ENCODE data around the gene DIS3L.
A peak's percentile ranks its signal among the peaks of the same experiment; 100 is the strongest.
"Not testable (repeated sequence)": the region's sequence is repeated elsewhere in the genome, so short reads cannot be mapped to it uniquely, and the experiment has no call there.

The DIS3L gene

GRCh38 chr15:66278056-66278455, 15.3 kb upstream of the DIS3L start:
- DNase-seq: no peak

- no peak for DNase-seq
Observed at GRCh38 chr15:66278671-66279070, 14.7 kb upstream of the DIS3L start.

DNA sequence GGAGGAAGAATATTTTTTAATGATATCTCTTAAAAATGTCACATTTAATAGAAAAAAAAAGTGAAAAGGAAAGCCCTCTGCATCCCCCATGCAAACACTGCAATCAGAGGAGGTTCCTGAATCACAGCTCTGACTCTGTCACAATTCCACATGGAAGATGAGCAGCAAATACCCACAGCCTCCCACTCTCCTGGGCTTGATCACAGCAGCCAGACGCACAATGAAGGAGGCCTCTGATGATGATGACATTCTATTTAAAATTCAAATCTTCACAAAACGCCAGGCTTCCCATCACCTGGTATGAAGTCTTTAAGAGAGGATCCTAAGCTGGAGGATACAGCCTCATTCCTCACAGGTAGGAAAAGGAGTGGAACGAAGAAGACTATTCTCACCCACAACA, 9.1 kb upstream of the DIS3L start:
- DNase-seq: no peak

GRCh38 chr15:66285533-66286280, 7.7 kb upstream of the DIS3L start:
- DNase-seq: no peak

GRCh38 chr15:66287461-66288057, 5.8 kb upstream of the DIS3L start:
- DNase-seq: peak; percentile 42

DNA sequence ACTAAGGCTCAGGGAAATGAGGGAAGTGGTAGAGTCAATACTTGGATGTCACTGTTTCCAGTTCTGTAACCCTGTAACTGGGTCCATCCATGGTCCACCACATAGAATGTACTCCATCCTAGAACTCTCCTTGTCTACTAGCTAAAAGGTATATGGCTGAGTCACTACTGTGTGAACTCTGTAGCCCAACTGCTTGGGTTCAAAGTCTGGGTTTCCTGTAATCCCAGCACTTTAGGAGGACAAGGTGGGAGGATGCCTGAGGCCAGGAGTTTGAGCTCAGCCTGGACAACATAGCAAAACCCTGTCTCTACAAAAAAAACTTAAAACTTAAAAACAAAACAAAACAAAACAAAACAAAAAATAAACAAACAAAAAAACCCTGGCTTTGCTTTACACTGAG, 5.3 kb upstream of the DIS3L start:
- no peak for DNase-seq

DNA sequence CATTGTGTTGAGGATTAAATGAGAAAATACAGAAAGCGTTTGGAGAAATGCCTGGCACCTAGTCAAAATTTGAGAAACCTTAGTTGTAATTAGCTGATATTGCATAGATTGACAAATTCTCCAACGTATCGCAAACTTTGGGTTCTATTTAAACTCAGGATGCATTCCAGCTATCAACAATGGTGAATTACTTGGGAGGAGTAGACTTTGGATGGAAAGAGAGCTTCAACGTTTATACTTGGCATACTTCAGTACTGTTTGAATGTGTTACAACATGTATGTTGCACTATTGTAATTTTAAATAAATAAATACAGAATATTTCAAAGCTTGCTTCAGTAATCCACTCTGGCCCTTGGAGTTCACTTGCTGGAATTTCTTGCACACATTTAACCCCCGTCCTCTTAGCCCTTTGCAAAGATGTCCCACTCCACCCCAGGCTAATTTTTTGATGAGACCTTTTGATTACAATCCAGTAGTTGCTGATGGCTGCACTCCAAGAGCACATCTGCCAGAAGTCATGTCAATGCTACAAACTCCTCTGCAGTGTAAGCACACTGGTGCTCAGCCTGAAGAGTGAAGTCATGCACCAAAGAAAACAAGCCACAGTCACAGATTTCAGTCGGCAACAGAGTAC, 4.7 kb upstream of the DIS3L start:
- DNase-seq: peak; percentile 16

DNA sequence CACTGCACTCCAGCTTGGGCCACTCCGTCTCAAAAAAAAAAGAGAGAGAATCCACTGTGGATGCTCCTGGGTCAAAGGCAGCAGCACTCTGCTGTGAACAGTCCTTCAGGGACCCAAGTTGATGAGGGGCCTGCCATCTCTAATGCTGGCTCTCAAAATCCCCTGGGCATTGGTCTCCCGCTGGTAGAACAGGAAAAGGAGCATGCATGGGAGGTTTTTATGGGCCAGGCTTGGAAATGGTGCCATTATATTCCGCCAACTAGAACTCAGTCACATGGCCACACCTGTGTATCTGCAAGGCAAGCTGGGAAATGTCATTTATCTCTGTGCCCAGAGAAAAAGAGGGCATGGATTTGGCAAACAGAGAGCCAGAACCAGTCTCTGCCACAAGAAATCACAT, 3.4 kb upstream of the DIS3L start:
- no peak for DNase-seq

- DNase-seq: no peak
Observed at GRCh38 chr15:66290518-66290917, 2.9 kb upstream of the DIS3L start.

GRCh38 chr15:66291816-66292570, 1.4 kb upstream of the DIS3L start:
- DNase-seq: peak; percentile 32

DNA sequence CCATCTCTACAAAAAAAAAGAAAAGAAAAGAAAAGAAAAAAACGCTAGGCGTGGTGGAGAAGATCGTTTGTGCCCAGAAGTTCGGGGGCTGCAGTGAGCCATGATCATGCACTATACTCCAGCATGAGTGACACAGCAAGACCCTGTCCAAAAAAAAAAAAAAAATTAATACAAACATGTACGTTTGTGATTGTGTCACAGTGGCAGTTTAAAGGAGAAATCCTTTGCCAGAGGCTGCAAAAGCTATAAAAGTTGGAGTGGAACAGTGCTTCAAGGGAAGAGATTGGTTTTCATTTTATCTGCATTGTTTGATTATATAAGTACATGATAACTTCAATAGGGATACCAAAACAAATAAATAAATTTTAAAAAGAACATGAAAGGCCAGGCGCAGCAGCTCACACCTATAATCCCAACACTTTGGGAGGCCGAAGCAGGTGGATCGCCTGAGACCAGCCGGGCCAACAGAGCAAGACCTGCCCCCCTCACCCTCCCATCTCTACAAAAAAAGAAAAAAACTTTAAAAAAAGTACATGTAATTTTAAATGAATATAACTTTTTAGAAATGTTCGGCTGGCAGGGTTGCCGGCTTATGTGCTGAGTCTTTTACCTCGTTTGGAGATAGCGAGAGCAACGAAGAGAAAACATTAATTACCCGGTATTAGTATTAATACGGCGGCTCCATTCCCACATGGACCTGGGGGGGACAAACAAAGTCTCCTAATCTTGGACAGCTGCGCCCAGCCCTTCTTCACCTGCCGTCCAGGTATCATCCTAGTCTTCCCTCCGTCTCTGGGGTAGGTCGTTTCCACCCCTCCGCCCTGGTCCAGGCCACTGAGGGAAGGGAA, 573 bp upstream of the DIS3L start:
- DNase-seq: no peak

- DNase-seq: peak; percentile 78
Observed at GRCh38 chr15:66294157-66294931, 976 bp downstream of the DIS3L start.

DNA sequence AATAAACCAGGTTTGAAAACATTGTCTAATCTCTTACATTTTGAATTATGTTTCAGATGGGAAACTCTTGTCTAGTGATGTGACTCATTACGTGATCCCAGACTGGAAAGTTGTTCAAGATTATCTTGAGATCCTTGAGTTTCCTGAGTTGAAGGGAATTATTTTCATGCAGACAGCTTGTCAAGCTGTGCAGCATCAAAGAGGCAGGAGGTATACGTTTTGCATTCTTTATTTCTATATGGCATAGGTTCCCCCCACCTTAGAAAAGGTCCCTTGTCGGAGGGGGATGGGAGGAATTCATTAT, 1.5 kb downstream of the DIS3L start:
- DNase-seq: peak; percentile 54

DNA sequence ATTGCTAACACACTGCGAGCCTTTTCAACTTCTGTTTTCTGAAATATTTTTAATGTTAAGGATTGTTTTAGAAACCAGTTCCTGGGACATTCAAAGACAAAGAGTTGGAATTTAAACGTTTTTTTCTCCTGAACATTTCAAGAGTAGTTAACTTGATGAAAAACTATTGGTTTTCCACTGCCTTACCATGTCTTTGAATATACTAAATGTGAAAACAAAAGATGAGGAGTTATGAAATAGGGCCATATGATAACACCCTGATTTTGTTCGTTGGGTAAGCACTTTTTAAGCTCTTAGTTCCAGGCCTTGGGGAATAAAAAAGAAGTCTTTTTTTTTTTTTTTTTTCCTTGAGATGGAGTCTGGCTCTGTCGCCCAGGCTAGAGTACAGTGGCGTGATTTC, 2.8 kb downstream of the DIS3L start:
- DNase-seq: no peak

DNA sequence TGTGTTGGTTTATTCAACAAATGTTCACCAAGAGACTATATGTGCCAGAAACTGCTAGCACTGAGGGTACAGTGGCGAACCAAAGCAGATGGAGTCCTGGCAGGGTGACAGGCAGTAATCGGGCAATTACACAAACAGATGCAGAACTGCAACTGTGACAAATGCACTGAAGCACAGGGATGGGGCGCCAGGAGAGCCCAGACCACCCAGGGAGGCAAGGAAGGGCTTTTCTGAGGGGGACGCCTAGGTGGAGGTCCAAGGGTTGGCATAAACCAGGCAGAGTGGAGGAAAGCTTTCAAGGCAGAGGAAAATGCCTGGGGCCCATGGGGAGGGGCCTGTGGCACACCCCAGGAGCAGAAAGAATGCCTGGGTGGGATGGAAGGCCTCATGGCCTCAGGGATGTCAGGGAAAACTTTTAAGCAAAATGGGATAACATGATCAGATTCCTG, 5.5 kb downstream of the DIS3L start:
- DNase-seq: no peak

GRCh38 chr15:66302489-66303278, 9.3 kb downstream of the DIS3L start:
- no peak for DNase-seq

GRCh38 chr15:66304425-66304824, 11.1 kb downstream of the DIS3L start:
- DNase-seq: not testable (repeated sequence)

DNA sequence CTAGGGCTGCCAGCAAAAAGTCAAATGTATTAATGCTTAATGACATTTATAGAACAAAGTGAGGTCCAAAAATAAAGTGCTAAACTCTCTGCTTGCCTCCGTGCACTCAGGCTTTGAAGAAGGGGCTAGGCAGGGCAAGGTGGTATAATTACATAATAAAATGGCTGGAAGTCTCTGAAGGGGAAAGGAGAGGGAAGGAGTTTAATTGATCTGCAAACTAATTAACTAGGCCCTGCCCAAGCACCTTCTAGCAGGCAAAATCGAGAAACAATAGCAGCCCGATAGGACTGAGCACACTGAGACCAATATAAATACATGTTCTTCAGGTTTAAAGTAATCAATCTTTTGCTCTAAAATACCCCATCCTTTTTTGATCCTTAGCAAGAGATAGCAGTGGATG, 13.0 kb downstream of the DIS3L start:
- no peak for DNase-seq

GRCh38 chr15:66308531-66308930, 15.2 kb downstream of the DIS3L start:
- DNase-seq: no peak

GRCh38 chr15:66309828-66310227, 16.5 kb downstream of the DIS3L start:
- no peak for DNase-seq

GRCh38 chr15:66310786-66311185, 17.4 kb downstream of the DIS3L start:
- no peak for DNase-seq

Data from fibroblast of skin of back (primary cell).